Upper lobe of left lung (tissue), 6 donors: ENCODE results near the gene PHEX. TPM values are rescaled to one million over a fixed set of nuclear protein-coding genes. Genes with fewer than 3 reads are reported as not detected.

Experiments used
- ATAC-seq, 2 donors: fragments of 200-7000 bp; cut with Tn5 transposase; one replicate each; pipeline ENCODE4 v1.9.1; 2022; ENCODE audit warnings: mild to moderate bottlenecking in 2 of 2, moderate library complexity in 2 of 2; ENCODE audit not compliant: low FRiP score in 2 of 2
- DNase-seq, 2 donors: peaks; one replicate each; pipeline ENCODE4 v3.0.0-alpha.2; 2019 to 2020
- H3K27ac ChIP-seq, 4 donors: fragments of 200-600 bp; sonication (generic); one replicate each; pipeline ENCODE4 v1.5.1; 2016 to 2019
- H3K27me3 ChIP-seq, 4 donors: fragments of 200-600 bp; sonication (generic); one replicate each; pipeline ENCODE4 v1.5.1; 2017 to 2019
- H3K36me3 ChIP-seq, 4 donors: fragments of 200-600 bp; sonication (generic); one replicate each; pipeline ENCODE4 v1.5.1; 2016 to 2019
- H3K4me1 ChIP-seq, 4 donors: fragments of 200-600 bp; sonication (generic); one replicate each; pipeline ENCODE4 v1.5.1; 2018 to 2019
- H3K4me3 ChIP-seq, 4 donors: fragments of 200-600 bp; sonication (generic); one replicate each; pipeline ENCODE4 v1.5.1; 2017 to 2019; ENCODE audit warnings: mild to moderate bottlenecking in 2 of 4, moderate library complexity in 1 of 4
- H3K9me3 ChIP-seq, 4 donors: fragments of 200-600 bp; sonication (generic); one replicate each; pipeline ENCODE4 v1.5.1; 2018 to 2019
- EP300 ChIP-seq, 4 donors: sonication (generic); formaldehyde crosslinking; IDR thresholded peaks; one replicate each; pipeline ENCODE4 v1.5.1; 2017; ENCODE audit warnings: antibody characterized with exemption in 4 of 4, control low read depth in 2 of 4
- POLR2A ChIP-seq, 4 donors: fragments of 450-650 bp; IDR thresholded peaks; one replicate each; pipeline ENCODE4 v1.5.1; 2016 to 2017; ENCODE audit warnings: antibody characterized with exemption in 4 of 4, mild to moderate bottlenecking in 2 of 4
- POLR2AphosphoS5 ChIP-seq, 2 donors: sonication (generic); formaldehyde crosslinking; IDR thresholded peaks; one replicate each; pipeline ENCODE4 v1.5.1; 2017; ENCODE audit warnings: antibody characterized with exemption in 2 of 2
- WGBS, 2 donors: methylation state at CpG; one replicate each; pipeline ENCODE4 v1.1.5; 2017 to 2018; 5-methylcytosine and 5-hydroxymethylcytosine counted together
- total RNA-seq, 6 donors: library from RNA; depleted of rRNA in 4 of 6; stranded (reverse); fragments of >200 nt in 4 of 6; gene quantifications; one replicate each; pipeline versions ENCODE4 v1.1.0 to v1.2.1, GENCODE V29; 2016 to 2021
- TF ChIP-seq, protein P1 (sequence below), 6 experiments: fragments of 450-650 bp in 4 of 6; fragments of 200-600 bp in 2 of 6; sonication (generic) in 2 of 6; IDR thresholded peaks; one replicate each; pipeline ENCODE4 v1.5.1; 2016 to 2019; ENCODE audit warnings: antibody characterized with exemption in 6 of 6
- donor health status: DM: no; HTN: no; CAD: no; lungs with moderate emphysema.
- donor health status: DM: no; HTN: yes; CAD: no; lungs with severe emphysema.

PHEX gene
- total RNA-seq, 6 donors from 2014 or later: 0.80 to 4.9 (median 1.4) TPM

- no peak for DNase-seq
- Histone ChIP-seq H3K27ac (no peak overlapping the region), H3K36me3 (no peaks in the 10 kb centered on the region), H3K27me3 (no peaks in the 10 kb centered on the region), H3K4me3 (no peak overlapping the region), H3K4me1 (no peaks in the 10 kb centered on the region), H3K9me3 (no peaks in the 10 kb centered on the region)
- TF ChIP-seq EP300 (IDR thresholded peaks at IDR 0.05): no peak
- TF ChIP-seq, protein P1, sequence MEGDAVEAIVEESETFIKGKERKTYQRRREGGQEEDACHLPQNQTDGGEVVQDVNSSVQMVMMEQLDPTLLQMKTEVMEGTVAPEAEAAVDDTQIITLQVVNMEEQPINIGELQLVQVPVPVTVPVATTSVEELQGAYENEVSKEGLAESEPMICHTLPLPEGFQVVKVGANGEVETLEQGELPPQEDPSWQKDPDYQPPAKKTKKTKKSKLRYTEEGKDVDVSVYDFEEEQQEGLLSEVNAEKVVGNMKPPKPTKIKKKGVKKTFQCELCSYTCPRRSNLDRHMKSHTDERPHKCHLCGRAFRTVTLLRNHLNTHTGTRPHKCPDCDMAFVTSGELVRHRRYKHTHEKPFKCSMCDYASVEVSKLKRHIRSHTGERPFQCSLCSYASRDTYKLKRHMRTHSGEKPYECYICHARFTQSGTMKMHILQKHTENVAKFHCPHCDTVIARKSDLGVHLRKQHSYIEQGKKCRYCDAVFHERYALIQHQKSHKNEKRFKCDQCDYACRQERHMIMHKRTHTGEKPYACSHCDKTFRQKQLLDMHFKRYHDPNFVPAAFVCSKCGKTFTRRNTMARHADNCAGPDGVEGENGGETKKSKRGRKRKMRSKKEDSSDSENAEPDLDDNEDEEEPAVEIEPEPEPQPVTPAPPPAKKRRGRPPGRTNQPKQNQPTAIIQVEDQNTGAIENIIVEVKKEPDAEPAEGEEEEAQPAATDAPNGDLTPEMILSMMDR (IDR thresholded peaks at IDR 0.05): no peak
- no peak for TF ChIP-seq POLR2AphosphoS5 (IDR thresholded peaks at IDR 0.05)
- no peak for TF ChIP-seq POLR2A (IDR thresholded peaks at IDR 0.05)
- WGBS, 2 donors: 73 to 74% methylated on average over 4 to 6 of the region's 6 CpGs
- no peak for ATAC-seq
Observed at GRCh38 chrX:22110729-22111494, 78.8 kb downstream of the PHEX start.

DNA sequence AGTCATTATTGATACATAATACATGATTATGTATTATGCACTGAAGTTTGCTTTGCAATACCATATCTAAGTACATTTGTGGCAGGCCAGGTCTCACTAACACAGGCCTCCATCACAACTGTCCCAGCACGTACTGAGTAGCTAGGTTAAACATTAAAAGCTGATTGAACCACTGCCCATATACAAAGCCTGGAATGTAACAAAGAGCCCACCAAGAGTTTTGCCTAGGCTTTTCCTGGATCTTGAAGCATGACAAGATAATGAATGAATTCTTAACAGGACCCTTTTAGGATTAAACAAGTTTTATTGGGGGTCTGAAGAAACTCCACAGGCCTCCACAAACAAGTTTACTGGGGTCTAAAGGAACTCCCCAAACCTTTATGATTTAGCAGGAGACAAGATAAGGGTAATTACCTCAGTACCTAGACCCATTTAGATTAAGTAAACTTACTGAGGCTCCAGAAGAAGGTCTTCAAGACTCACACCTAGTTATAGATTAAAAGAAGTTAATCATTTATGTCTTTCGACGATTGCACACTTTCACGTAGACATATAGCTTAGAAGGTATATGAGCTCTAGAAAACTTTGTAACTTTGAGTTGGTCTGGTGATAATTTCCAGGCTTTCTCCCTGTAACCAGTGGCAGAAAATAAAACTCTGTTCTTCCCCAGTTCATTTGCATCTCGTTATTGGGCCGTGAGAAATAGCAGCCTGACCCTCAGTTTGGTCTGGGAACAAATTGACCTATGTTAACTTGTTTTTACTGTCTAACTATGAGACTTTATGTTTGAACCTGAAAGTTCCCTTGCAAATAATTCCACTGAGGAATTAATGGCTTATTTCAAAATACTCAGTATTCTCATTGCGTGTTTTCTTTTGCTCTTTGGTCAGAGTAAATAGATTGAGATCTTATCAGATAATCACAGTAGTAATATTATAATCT is 84.8 kb downstream of the PHEX start:
- 74 to 75% methylated on average over 6 to 7 of the region's 7 CpGs for whole genome bisulfite sequencing, 2 donors
- H3K27ac ChIP-seq: no peak overlapping the region

DNA sequence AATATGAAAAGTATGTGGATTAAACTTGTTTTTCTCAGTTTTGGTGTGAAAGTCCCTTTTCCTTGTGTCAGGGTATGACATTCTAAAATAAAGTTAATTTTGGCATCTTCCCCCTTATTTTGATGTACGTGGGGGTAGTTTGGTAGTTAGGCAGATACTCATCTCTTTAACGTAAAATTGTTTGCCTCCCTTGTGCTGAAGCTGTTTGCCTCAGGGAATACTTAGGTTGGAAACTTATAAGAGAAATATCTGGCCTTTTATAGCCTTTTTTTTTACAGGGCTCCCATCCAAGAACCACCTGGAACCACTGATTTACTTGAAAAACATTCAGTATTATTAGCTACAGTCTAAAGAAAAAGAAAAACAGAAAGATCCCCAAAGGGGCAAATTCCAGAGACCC is 85.5 kb downstream of the PHEX start:
- H3K9me3 ChIP-seq: no peaks in the 10 kb centered on the region
- H3K27ac ChIP-seq: no peak overlapping the region
- H3K4me3 ChIP-seq: no peak overlapping the region
- DNase-seq: no peak
- no peaks in the 10 kb centered on the region for H3K4me1 ChIP-seq
- no peaks in the 10 kb centered on the region for H3K27me3 ChIP-seq
- TF ChIP-seq POLR2AphosphoS5 (IDR thresholded peaks at IDR 0.05): no peak
- TF ChIP-seq, protein P1 (IDR thresholded peaks at IDR 0.05): no peak
- TF ChIP-seq POLR2A (IDR thresholded peaks at IDR 0.05): no peak
- TF ChIP-seq EP300 (IDR thresholded peaks at IDR 0.05): no peak
- ATAC-seq: no peak
- H3K36me3 ChIP-seq: no peaks in the 10 kb centered on the region
- WGBS, 2 donors: 53 to 68% methylated on average over 2 of the region's 2 CpGs

More for the DNA sequence above, 84.8 kb downstream of the PHEX start:
- no peaks in the 10 kb centered on the region for H3K27me3 ChIP-seq
- H3K36me3 ChIP-seq: no peaks in the 10 kb centered on the region
- ATAC-seq (no peak), DNase-seq (no peak)
- TF ChIP-seq, protein P1 (IDR thresholded peaks at IDR 0.05): no peak
- TF ChIP-seq EP300 (IDR thresholded peaks at IDR 0.05) (no peak), POLR2A (IDR thresholded peaks at IDR 0.05) (no peak), POLR2AphosphoS5 (IDR thresholded peaks at IDR 0.05) (no peak)
- H3K4me3 ChIP-seq: no peak overlapping the region
- H3K9me3 ChIP-seq: no peaks in the 10 kb centered on the region
- no peaks in the 10 kb centered on the region for H3K4me1 ChIP-seq

DNA sequence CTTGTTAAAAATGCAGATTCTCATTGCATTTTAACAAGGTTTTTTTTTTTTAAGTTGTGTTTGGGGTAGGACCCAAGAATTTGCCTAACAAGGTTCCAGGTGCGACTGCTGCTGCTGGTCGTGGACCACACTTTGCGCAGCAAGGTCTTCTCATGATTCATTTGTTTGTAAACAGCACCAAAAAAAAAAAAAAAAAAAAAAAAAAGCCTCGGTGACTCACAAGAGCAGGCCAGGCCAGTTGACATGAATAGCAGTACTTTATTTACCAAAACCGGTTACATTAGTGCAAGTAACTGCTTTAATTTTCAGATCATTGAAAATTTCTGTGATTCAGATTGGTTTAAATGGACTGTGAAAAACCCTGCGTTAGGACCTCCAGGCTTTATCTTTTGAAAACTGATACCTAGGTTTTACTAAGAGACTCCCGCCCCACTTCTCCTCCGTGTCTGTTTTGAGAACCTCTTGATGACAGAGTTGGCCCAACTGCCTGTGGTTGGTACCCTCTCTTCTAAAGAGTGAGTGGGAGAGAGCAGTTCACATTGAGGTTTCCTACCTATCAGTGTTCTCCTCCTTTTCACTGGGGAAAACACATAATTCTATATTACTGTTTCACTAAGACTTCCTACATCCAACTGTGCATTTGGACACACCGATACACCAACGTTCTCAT is 86.2 kb downstream of the PHEX start:
- no peak for TF ChIP-seq EP300 (IDR thresholded peaks at IDR 0.05)
- TF ChIP-seq POLR2A (IDR thresholded peaks at IDR 0.05): no peak
- no peak for TF ChIP-seq POLR2AphosphoS5 (IDR thresholded peaks at IDR 0.05)
- DNase-seq (no peak), ATAC-seq (no peak)
- H3K9me3 ChIP-seq: no peaks in the 10 kb centered on the region
- H3K36me3 ChIP-seq: no peaks in the 10 kb centered on the region
- H3K27ac ChIP-seq: no peak overlapping the region
- no peak overlapping the region for H3K4me3 ChIP-seq
- no peaks in the 10 kb centered on the region for H3K4me1 ChIP-seq
- WGBS, 2 donors: 62 to 73% methylated on average over 10 of the region's 10 CpGs
- no peaks in the 10 kb centered on the region for H3K27me3 ChIP-seq

DNA sequence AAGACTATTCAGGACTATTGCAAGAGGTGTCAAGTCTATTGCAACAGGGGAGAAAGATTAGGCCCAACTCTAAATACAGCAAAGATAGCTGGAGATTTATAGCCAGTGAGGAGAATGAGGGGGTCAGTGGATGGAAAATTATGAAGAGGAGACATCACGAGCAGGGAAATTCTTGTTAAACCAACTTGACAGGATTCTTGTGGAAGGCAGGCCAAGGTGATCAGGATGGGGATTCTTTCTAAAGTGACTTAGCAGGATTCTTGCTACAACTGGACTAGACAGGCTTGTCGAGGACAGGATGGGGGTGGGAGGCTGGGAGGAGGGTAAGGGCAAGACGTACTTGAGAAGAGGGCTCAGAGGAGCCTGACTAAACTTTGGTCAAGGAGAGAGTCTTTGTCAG is 89.0 kb downstream of the PHEX start:
- no peak for TF ChIP-seq POLR2AphosphoS5 (IDR thresholded peaks at IDR 0.05)
- TF ChIP-seq EP300 (IDR thresholded peaks at IDR 0.05): no peak
- no peak for TF ChIP-seq POLR2A (IDR thresholded peaks at IDR 0.05)
- TF ChIP-seq, protein P1 (IDR thresholded peaks at IDR 0.05): no peak
- Histone ChIP-seq H3K27ac (no peak overlapping the region), H3K9me3 (no peaks in the 10 kb centered on the region), H3K4me1 (no peaks in the 10 kb centered on the region), H3K36me3 (no peaks in the 10 kb centered on the region), H3K27me3 (no peaks in the 10 kb centered on the region), H3K4me3 (no peak overlapping the region)
- 69 to 74% methylated on average over 2 to 3 of the region's 3 CpGs for WGBS, 2 donors
- no peak for DNase-seq
- ATAC-seq: no peak
